Vagina (tissue), 2 donors: ENCODE data around the gene TMEM222. TPM values are rescaled to one million over a fixed set of nuclear protein-coding genes. Genes with fewer than 3 reads are reported as not detected.

Experiments used
- DNase-seq, 2 donors: peaks; one replicate each; pipeline ENCODE4 v3.0.0-alpha.2; 2017; ENCODE audit errors: extremely low spot score in 2 of 2
- H3K27ac ChIP-seq: fragments of 200-600 bp; sonication (generic); one replicate; pipeline ENCODE4 v1.5.1; 2019
- H3K27me3 ChIP-seq: fragments of 200-600 bp; sonication (generic); one replicate; pipeline ENCODE4 v1.5.1; 2019
- H3K36me3 ChIP-seq, 2 donors: fragments of 200-600 bp; sonication (generic); one replicate each; pipeline ENCODE4 v1.5.1; 2017 to 2019
- H3K4me1 ChIP-seq: fragments of 200-600 bp; sonication (generic); one replicate; pipeline ENCODE4 v1.5.1; 2019
- H3K4me3 ChIP-seq, 2 donors: fragments of 200-600 bp; sonication (generic); 1 replicate in 1 of 2; 2 replicates in 1 of 2; pipeline ENCODE4 v1.5.1; 2016 to 2019
- H3K9me3 ChIP-seq: fragments of 200-600 bp; sonication (generic); one replicate; pipeline ENCODE4 v1.5.1; 2019
- CTCF ChIP-seq, 3 experiments: fragments of 450-650 bp in 2 of 3; fragments of 200-600 bp in 1 of 3; sonication (generic) in 1 of 3; IDR thresholded peaks; one replicate each; pipeline ENCODE4 v1.5.1; 2017 to 2019; ENCODE audit warnings: antibody characterized with exemption in 3 of 3, mild to moderate bottlenecking in 2 of 3, moderate library complexity in 2 of 3
- POLR2A ChIP-seq, 2 donors: fragments of 450-650 bp; IDR thresholded peaks; one replicate each; pipeline ENCODE4 v1.6.1; 2017; ENCODE audit warnings: antibody characterized with exemption in 2 of 2, mild to moderate bottlenecking in 2 of 2, moderate library complexity in 2 of 2
- POLR2AphosphoS5 ChIP-seq, 2 donors: sonication (generic); formaldehyde crosslinking; IDR thresholded peaks; one replicate each; pipeline ENCODE4 v1.9.0; 2017; ENCODE audit warnings: antibody characterized with exemption in 2 of 2, mild to moderate bottlenecking in 2 of 2, low read depth in 1 of 2; ENCODE audit not compliant: insufficient read depth in 1 of 2
- intact Hi-C: fragments of 100-400 bp; cut with DNase I; formaldehyde crosslinking; loops from one replicate; pipeline ENCODE4 v1.15.1; 2023
- total RNA-seq: library from RNA; depleted of rRNA; stranded (reverse); fragments of >200 nt; gene quantifications from one replicate; pipeline ENCODE4 v1.2.3, GENCODE V29; 2016

Gene TMEM222
- total RNA-seq, 1 donor from 2014 or later: 30.7 TPM

GRCh38 chr1:27360159-27361043, 38.4 kb downstream of the TMEM222 start:
- H3K4me3 ChIP-seq: peak overlapping the region in 1 of 2 donors; percentile 12
- H3K27me3 ChIP-seq: no peaks in the 10 kb centered on the region
- intact Hi-C loops: no loop called here
- no peak overlapping the region for H3K27ac ChIP-seq
- DNase-seq: no peak
- H3K36me3 ChIP-seq: peaks cover 0 to 83% of the 10 kb centered on the region in 2 donors
- TF ChIP-seq POLR2AphosphoS5 (IDR thresholded peaks at IDR 0.05; ENCODE audit: insufficient read depth in 1 of 2, low read depth in 1 of 2) (no peak), CTCF (IDR thresholded peaks at IDR 0.05) (no peak), POLR2A (IDR thresholded peaks at IDR 0.05) (no peak)
- H3K4me1 ChIP-seq: peaks cover 35% of the 10 kb centered on the region
- H3K9me3 ChIP-seq: no peaks in the 10 kb centered on the region

- DNase-seq: no peak
- Histone ChIP-seq H3K27ac (no peak overlapping the region), H3K9me3 (no peaks in the 10 kb centered on the region), H3K27me3 (no peaks in the 10 kb centered on the region), H3K4me1 (peaks cover 35% of the 10 kb centered on the region), H3K36me3 (peaks cover 0 to 77% of the 10 kb centered on the region in 2 donors), H3K4me3 (no peak overlapping the region)
- intact Hi-C loops: no loop called here
- TF ChIP-seq CTCF (IDR thresholded peaks at IDR 0.05) (no peak), POLR2A (IDR thresholded peaks at IDR 0.05) (no peak), POLR2AphosphoS5 (IDR thresholded peaks at IDR 0.05; ENCODE audit: insufficient read depth in 1 of 2, low read depth in 1 of 2) (no peak)
Measured at GRCh38 chr1:27361044-27361402, 39.1 kb downstream of the TMEM222 start.

- peaks cover 35% of the 10 kb centered on the region for H3K4me1 ChIP-seq
- intact Hi-C loops: no loop called here
- no peaks in the 10 kb centered on the region for H3K27me3 ChIP-seq
- no peak for DNase-seq
- no peak overlapping the region for H3K27ac ChIP-seq
- H3K4me3 ChIP-seq: no peak overlapping the region
- no peak for TF ChIP-seq POLR2A (IDR thresholded peaks at IDR 0.05)
- no peak for TF ChIP-seq CTCF (IDR thresholded peaks at IDR 0.05)
- TF ChIP-seq POLR2AphosphoS5 (IDR thresholded peaks at IDR 0.05; ENCODE audit: insufficient read depth in 1 of 2, low read depth in 1 of 2): no peak
- no peaks in the 10 kb centered on the region for H3K9me3 ChIP-seq
- peaks cover 0 to 72% of the 10 kb centered on the region in 2 donors for H3K36me3 ChIP-seq
Measured at GRCh38 chr1:27361553-27361952, 39.6 kb downstream of the TMEM222 start.

GRCh38 chr1:27363766-27364695, 42.1 kb downstream of the TMEM222 start:
- Histone ChIP-seq H3K27me3 (no peaks in the 10 kb centered on the region), H3K4me3 (no peak overlapping the region), H3K4me1 (peaks cover 44% of the 10 kb centered on the region), H3K36me3 (peaks cover 0 to 53% of the 10 kb centered on the region in 2 donors), H3K27ac (peak overlapping the region; percentile 99), H3K9me3 (no peaks in the 10 kb centered on the region)
- intact Hi-C loops: no loop called here
- DNase-seq: no peak
- TF ChIP-seq POLR2AphosphoS5 (IDR thresholded peaks at IDR 0.05; ENCODE audit: insufficient read depth in 1 of 2, low read depth in 1 of 2) (no peak), CTCF (IDR thresholded peaks at IDR 0.05) (no peak), POLR2A (IDR thresholded peaks at IDR 0.05) (no peak)
